Cardiac muscle cell (in vitro differentiated cells and primary cell): ENCODE data around the gene ERVW-1. TPM values are rescaled to one million over a fixed set of nuclear protein-coding genes. Genes with fewer than 3 reads are reported as not detected.
"Not testable (repeated sequence)": the region's sequence is repeated elsewhere in the genome, so short reads cannot be mapped to it uniquely, and the experiment has no call there.

ENCODE experiments used
- DNase-seq, 2 donors: peaks; one replicate each; pipeline versions ENCODE4 v3.0.0 to v3.0.0-alpha.2; 2010 to 2017; ENCODE audit warnings: low read depth in 1 of 2, low spot score in 1 of 2
- H3K27ac ChIP-seq: fragments of 200-600 bp; sonication (generic); 2 replicates; pipeline ENCODE4 v1.5.1; 2016
- H3K27me3 ChIP-seq: fragments of 200-600 bp; sonication (generic); 2 replicates; pipeline ENCODE4 v1.6.0; 2016; ENCODE audit warnings: control low read depth
- H3K36me3 ChIP-seq: fragments of 200-600 bp; sonication (generic); 2 replicates; pipeline ENCODE4 v1.5.1; 2016; ENCODE audit warnings: control low read depth
- H3K4me1 ChIP-seq: fragments of 200-600 bp; sonication (generic); 2 replicates; pipeline ENCODE4 v1.8.1; 2017; ENCODE audit warnings: low read depth, mild to moderate bottlenecking, mixed run types
- H3K4me3 ChIP-seq: fragments of 200-600 bp; sonication (generic); 2 replicates; pipeline ENCODE4 v1.5.1; 2016; ENCODE audit warnings: mild to moderate bottlenecking
- H3K9me3 ChIP-seq: fragments of 200-600 bp; sonication (generic); 2 replicates; pipeline ENCODE4 v1.5.1; 2017; ENCODE audit warnings: low read depth, mild to moderate bottlenecking, control low read depth
- polyA plus RNA-seq: library from polyadenylated mRNA; unstranded; fragments of >200 nt; fragmentation: Nextera tagmentation; extraction: Ambion mirVana; gene quantifications from 2 replicates; pipeline ENCODE4 v1.2.1, GENCODE V29; 2016
- total RNA-seq: library from RNA; depleted of rRNA; stranded (reverse); fragments of >200 nt; gene quantifications from 2 replicates; pipeline ENCODE4 v1.2.3, GENCODE V29; 2016
- TF ChIP-seq, protein P1 (sequence below): IDR thresholded peaks from 2 replicates; pipeline ENCODE4 v1.5.1; 2012; ENCODE audit warnings: low read depth, mild to moderate bottlenecking, low read length

ERVW-1 gene
- total and polyA plus RNA-seq, 2 experiments from 2014 or later = not detected

DNA sequence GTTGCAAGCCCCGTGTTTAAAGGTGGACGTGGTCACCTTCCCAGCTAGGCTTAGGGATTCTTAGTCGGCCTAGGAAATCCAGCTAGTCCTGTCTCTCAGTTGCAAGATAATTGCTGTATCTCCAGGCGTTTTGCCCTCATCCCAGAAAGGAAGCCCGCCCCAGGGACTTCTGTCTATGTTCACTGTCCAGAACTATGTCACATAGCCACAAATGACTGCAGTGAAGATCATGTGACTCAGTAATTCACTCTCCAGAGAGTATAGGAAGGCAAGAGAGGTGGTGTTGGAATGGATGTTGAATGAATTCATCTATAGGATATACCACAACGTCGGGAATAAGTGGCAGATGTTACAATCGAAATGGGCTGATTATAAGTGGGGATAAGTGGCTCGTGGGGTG, 349 bp upstream of the ERVW-1 start:
- no peaks in the 10 kb centered on the region for H3K4me1 ChIP-seq
- H3K36me3 ChIP-seq = no peaks in the 10 kb centered on the region
- DNase-seq = no peak
- no peaks in the 10 kb centered on the region for H3K27me3 ChIP-seq
- H3K27ac ChIP-seq = no peak overlapping the region
- no peak overlapping the region for H3K4me3 ChIP-seq
- H3K9me3 ChIP-seq = no peaks in the 10 kb centered on the region
- TF ChIP-seq, protein P1, sequence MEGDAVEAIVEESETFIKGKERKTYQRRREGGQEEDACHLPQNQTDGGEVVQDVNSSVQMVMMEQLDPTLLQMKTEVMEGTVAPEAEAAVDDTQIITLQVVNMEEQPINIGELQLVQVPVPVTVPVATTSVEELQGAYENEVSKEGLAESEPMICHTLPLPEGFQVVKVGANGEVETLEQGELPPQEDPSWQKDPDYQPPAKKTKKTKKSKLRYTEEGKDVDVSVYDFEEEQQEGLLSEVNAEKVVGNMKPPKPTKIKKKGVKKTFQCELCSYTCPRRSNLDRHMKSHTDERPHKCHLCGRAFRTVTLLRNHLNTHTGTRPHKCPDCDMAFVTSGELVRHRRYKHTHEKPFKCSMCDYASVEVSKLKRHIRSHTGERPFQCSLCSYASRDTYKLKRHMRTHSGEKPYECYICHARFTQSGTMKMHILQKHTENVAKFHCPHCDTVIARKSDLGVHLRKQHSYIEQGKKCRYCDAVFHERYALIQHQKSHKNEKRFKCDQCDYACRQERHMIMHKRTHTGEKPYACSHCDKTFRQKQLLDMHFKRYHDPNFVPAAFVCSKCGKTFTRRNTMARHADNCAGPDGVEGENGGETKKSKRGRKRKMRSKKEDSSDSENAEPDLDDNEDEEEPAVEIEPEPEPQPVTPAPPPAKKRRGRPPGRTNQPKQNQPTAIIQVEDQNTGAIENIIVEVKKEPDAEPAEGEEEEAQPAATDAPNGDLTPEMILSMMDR = no peak

DNA sequence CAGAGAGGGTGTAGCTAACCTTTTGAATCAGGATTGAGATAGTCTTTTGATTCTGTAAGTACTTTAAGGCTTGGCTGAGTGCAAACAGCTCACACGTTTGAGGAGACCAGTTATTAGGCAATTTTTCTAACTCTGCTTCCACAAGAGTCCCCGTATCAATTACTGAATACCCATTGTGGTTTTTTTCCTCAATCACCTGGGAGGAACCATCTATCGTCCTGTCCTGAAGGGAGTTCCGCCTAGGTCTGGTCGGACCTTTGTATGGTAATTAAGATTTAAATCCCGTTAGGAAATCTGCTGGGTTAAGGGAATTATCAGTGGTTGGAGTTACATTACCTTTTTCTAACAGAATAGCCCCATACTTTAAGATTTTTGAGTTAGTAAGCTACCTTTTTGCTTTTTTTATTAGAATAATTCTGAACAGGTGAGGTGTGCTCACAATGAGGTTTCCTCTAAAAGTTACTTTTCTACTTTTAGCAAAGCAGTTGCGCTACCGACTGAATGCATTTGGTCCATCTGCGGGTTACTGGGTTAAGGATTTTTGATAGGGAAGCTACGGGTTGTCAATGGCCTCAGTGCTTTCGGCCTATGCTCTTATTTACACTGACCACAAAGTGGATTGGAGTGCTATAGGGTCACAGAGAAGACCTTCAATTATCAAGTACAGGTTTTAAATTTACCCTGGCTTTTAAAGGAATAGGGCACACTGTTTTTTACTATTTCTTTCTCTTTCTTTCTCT, 1.7 kb downstream of the ERVW-1 start:
- not testable (repeated sequence) for H3K4me3 ChIP-seq, DNase-seq, H3K36me3 ChIP-seq, H3K27me3 ChIP-seq, H3K9me3 ChIP-seq, H3K27ac ChIP-seq, H3K4me1 ChIP-seq

DNA sequence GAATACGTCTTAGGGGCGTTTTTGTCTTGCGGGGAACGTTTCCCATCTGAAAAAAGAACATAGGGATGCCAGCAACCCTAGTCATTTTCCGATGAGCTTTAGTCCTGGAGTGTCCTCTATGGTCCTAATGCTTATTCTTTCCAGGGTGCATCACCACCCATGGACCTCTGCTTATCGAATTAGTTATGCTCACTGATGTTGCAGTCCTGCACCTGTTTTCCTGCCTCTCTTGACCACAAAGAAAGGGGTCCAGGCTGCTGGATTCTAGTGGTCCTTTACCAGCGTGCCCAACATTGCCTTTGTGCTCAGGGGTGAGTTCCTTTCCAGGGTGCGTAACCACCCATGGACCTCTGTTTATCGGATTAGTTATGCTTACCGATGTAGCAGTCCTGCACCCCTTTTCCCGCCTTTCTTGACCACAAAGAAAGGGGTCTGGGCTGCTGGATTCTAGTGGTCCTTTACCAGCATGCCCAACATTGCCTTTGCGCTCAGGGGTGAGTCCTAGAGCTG, 2.4 kb downstream of the ERVW-1 start:
- not testable (repeated sequence) for H3K9me3 ChIP-seq, H3K27me3 ChIP-seq, H3K4me1 ChIP-seq, H3K4me3 ChIP-seq, H3K36me3 ChIP-seq, DNase-seq, H3K27ac ChIP-seq

DNA sequence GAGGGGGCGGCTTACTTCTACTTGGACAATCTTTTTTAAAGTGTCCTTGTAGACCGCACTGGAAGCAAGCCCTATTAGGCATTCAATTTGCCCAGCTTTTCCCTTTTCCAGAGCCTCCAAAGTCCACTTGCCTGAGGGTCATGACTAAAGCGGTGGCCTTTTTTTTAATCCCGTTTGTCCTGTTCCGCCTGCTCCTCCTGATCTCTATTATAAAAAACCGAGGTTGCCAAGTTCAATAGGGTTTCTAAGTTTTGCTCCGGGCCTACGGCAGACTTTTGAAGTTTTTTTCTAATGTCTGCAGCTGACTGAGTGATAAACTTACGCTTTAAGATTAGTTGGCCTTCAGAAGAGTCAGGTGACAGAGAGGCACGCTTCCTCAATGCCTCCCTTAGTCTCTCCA, 3.8 kb downstream of the ERVW-1 start:
- H3K27ac ChIP-seq, DNase-seq, H3K36me3 ChIP-seq, H3K4me3 ChIP-seq, H3K27me3 ChIP-seq, H3K9me3 ChIP-seq, H3K4me1 ChIP-seq: not testable (repeated sequence)

DNA sequence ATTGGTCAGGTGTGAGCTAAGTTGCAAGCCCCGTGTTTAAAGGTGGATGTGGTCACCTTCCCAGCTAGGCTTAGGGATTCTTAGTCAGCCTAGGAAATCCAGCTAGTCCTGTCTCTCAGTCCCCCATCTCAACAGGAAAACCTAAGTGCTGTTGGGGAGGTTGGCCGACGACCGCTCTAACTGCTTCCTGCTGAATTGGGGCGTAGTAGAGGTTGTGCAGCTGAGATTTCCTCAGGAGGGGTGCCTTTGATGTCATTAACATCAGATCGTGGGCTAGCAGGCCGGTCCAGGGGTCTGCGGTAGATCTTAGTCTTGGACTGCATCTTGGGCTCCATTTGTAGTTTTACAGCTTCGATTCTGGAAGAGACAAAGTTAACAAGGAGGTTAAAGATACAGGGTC, 9.2 kb downstream of the ERVW-1 start:
- DNase-seq, H3K4me3 ChIP-seq, H3K36me3 ChIP-seq, H3K27ac ChIP-seq, H3K9me3 ChIP-seq, H3K27me3 ChIP-seq, H3K4me1 ChIP-seq: not testable (repeated sequence)

DNA sequence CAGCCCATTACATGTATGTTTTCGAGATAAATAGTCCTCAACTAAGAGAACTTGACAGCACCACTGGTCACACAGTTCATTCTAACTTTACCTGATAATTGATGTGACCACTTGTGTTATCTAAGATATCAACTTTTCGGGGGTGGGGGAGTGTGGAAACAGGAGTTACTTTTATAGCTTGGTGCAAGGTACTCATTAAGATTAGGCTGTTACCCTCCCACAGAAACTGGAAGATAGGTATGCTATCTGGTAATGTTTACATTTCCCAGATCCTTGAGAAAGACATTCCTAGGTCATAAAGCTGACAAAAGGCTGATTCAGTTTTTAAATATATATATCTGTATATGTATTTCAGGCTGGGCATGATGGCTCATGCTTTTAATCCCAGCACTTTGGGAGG, 11.1 kb downstream of the ERVW-1 start:
- no peak overlapping the region for H3K27ac ChIP-seq
- no peak for DNase-seq
- no peaks in the 10 kb centered on the region for H3K4me1 ChIP-seq
- H3K36me3 ChIP-seq = peaks cover 3% of the 10 kb centered on the region
- H3K4me3 ChIP-seq = no peak overlapping the region
- no peaks in the 10 kb centered on the region for H3K9me3 ChIP-seq
- TF ChIP-seq, protein P1 = no peak
- H3K27me3 ChIP-seq = no peaks in the 10 kb centered on the region

DNA sequence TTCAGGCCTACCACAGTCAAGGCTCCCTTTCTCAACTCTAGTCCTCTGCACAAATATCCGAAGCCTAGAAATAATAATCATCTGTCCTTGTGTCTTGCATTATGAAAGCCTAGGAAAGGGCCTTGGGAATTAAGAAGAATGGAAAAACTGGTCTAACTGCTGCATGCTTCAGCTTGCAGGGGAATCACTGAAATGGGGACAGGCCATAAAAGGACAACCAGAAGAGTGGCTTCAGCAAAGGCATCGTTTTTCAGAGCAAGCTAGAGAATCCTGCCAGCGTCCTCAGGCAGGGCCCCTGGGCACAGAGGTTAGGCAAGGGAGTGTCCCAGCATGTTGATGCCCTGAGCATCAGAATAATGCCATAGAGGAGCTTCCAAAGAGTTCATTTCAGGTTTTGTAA, 13.2 kb downstream of the ERVW-1 start:
- TF ChIP-seq, protein P1 = no peak
- Histone ChIP-seq H3K27ac (no peak overlapping the region), H3K4me1 (peaks cover 3% of the 10 kb centered on the region), H3K4me3 (no peak overlapping the region), H3K27me3 (no peaks in the 10 kb centered on the region), H3K36me3 (peaks cover 3% of the 10 kb centered on the region), H3K9me3 (no peaks in the 10 kb centered on the region)
- DNase-seq = no peak
